ENCODE measurements around the gene ZNF579. TPM values are rescaled to one million over a fixed set of nuclear protein-coding genes. Genes with fewer than 3 reads are reported as not detected.

The ZNF579 gene
- total and polyA plus RNA-seq, 9 of the 15 experiments (the other 6 are each of a cell fraction or from before 2014, with no cell fraction given): 0.06 to 15.9 (median 1.6) TPM

GRCh38 chr19:55544776-55545439, 35.7 kb downstream of the ZNF579 start (continued):
- no peak for TF ChIP-seq ZNF407 (IDR thresholded peaks at IDR 0.05; ENCODE audit: low read depth)
- no peak for TF ChIP-seq ZNF75A (CRISPR knock-in tag; IDR thresholded peaks at IDR 0.05)
- TF ChIP-seq ZNF318 (IDR thresholded peaks at IDR 0.05; ENCODE audit: borderline replicate concordance in 1 of 2, low read depth in 1 of 2): no peak
- peak; percentile 95 for TF ChIP-seq DPF2 (IDR thresholded peaks at IDR 0.05)
- peak; percentile 23 to 30; a peak in 1 of 4 replicates for TF ChIP-seq NRF1 (conservative IDR thresholded peaks at IDR 0.05 in 1 of 2, IDR thresholded peaks at IDR 0.05 in 1 of 2)
- TF ChIP-seq SAP30 (IDR thresholded peaks at IDR 0.05; ENCODE audit: borderline replicate concordance, insufficient read depth, low read depth, low read length, poor library complexity, severe bottlenecking): no peak
- TF ChIP-seq MEIS2 (IDR thresholded peaks at IDR 0.05; ENCODE audit: partially characterized antibody): no peak
- TF ChIP-seq EWSR1 (IDR thresholded peaks at IDR 0.05; ENCODE audit: borderline replicate concordance, low read depth, partially characterized antibody): no peak

Data from K562 (cell line).